ENCODE data around the gene CCR5AS.
"Not testable (repeated sequence)": the region's sequence is repeated elsewhere in the genome, so short reads cannot be mapped to it uniquely, and the experiment has no call there.

Gene CCR5AS

GRCh38 chr3:46351646-46352045, 55.2 kb downstream of the CCR5AS start:
- DNase-seq = no peak

- DNase-seq = no peak
These were observed 56.7 kb downstream of the CCR5AS start for GRCh38 chr3:46350262-46350565.

- no peak for DNase-seq
These were observed 57.2 kb downstream of the CCR5AS start for GRCh38 chr3:46349484-46350261.

GRCh38 chr3:46348823-46349482, 57.9 kb downstream of the CCR5AS start:
- DNase-seq = peak; percentile 24

GRCh38 chr3:46344476-46344875, 62.4 kb downstream of the CCR5AS start:
- no peak for DNase-seq

- DNase-seq = no peak
These were observed 68.0 kb downstream of the CCR5AS start for GRCh38 chr3:46338840-46339239.

- DNase-seq = no peak
These were observed 69.0 kb downstream of the CCR5AS start for GRCh38 chr3:46337911-46338310.

GRCh38 chr3:46335541-46335940, 71.3 kb downstream of the CCR5AS start:
- DNase-seq = no peak

- no peak for DNase-seq
These were observed 72.0 kb downstream of the CCR5AS start for GRCh38 chr3:46334741-46335478.

- not testable (repeated sequence) for DNase-seq
These were observed 76.2 kb downstream of the CCR5AS start for GRCh38 chr3:46330676-46331075.

GRCh38 chr3:46325645-46326300, 81.1 kb downstream of the CCR5AS start:
- DNase-seq = no peak

- no peak for DNase-seq
These were observed 82.8 kb downstream of the CCR5AS start for GRCh38 chr3:46324036-46324435.

- DNase-seq = no peak
These were observed 85.3 kb downstream of the CCR5AS start for GRCh38 chr3:46321461-46322104.

GRCh38 chr3:46318207-46318927, 88.5 kb downstream of the CCR5AS start:
- no peak for DNase-seq

- DNase-seq = no peak
These were observed 90.7 kb downstream of the CCR5AS start for GRCh38 chr3:46316206-46316605.

- DNase-seq = no peak
These were observed 92.3 kb downstream of the CCR5AS start for GRCh38 chr3:46314517-46314916.

Data from CD4-positive, alpha-beta T cell treated with Interleukin-17A for 4 hours (primary cell).